Neural crest cell (in vitro differentiated cells): ENCODE measurements around the gene GPR162. TPM values are rescaled to one million over a fixed set of nuclear protein-coding genes. Genes with fewer than 3 reads are reported as not detected.

ENCODE experiments used
- DNase-seq: peaks from one replicate; pipeline ENCODE4 v3.0.0; 2021; ENCODE audit warnings: low read depth, mixed read lengths, low spot score
- H3K27ac Mint-ChIP-seq: one replicate; pipeline ENCODE4 v1.8.0; 2021; ENCODE audit warnings: mild to moderate bottlenecking, mixed read lengths; ENCODE audit not compliant: unreplicated experiment
- H3K27me3 Mint-ChIP-seq: 2 replicates; pipeline ENCODE4 v1.8.0; 2021; ENCODE audit warnings: low read depth, mild to moderate bottlenecking, mixed read lengths
- H3K36me3 Mint-ChIP-seq: 2 replicates; pipeline ENCODE4 v1.8.0; 2021; ENCODE audit warnings: low read depth, mild to moderate bottlenecking, mixed read lengths
- H3K4me1 Mint-ChIP-seq: 2 replicates; pipeline ENCODE4 v1.8.0; 2021; ENCODE audit warnings: mixed read lengths
- H3K4me3 Mint-ChIP-seq: one replicate; pipeline ENCODE4 v1.8.0; 2021; ENCODE audit warnings: mild to moderate bottlenecking, mixed read lengths
- H3K9me3 Mint-ChIP-seq: 2 replicates; pipeline ENCODE4 v1.8.0; 2021; ENCODE audit warnings: mixed read lengths
- CTCF ChIP-seq: fragments of 200-600 bp; sonication (generic); conservative IDR thresholded peaks from 2 replicates; pipeline ENCODE4 v1.5.0; 2021; ENCODE audit warnings: antibody characterized with exemption, mild to moderate bottlenecking
- total RNA-seq: library from RNA; stranded (reverse); gene quantifications from 2 replicates; pipeline ENCODE4 v1.2.1, GENCODE V29; 2021

Gene GPR162
- total RNA-seq, 1 donor from 2014 or later, result 16.4 TPM

GRCh38 chr12:6855322-6855721 lies 33.7 kb downstream of the GPR162 start:
- DNase-seq, result no peak
- Mint-ChIP-seq H3K4me3 (peak overlapping the region; percentile 51), H3K9me3 (no peaks in the 10 kb centered on the region), H3K27ac (no peak overlapping the region), H3K4me1 (peaks cover 27% of the 10 kb centered on the region), H3K27me3 (peaks cover 2% of the 10 kb centered on the region), H3K36me3 (peaks cover 8% of the 10 kb centered on the region)
- TF ChIP-seq CTCF, result no peak

- H3K27ac Mint-ChIP-seq, result no peak overlapping the region
- H3K4me1 Mint-ChIP-seq, result peaks cover 5% of the 10 kb centered on the region
- H3K27me3 Mint-ChIP-seq, result no peaks in the 10 kb centered on the region
- H3K9me3 Mint-ChIP-seq, result no peaks in the 10 kb centered on the region
- TF ChIP-seq CTCF, result no peak
- H3K36me3 Mint-ChIP-seq, result peaks cover 22% of the 10 kb centered on the region
- no peak for DNase-seq
- H3K4me3 Mint-ChIP-seq, result no peak overlapping the region
Measured at GRCh38 chr12:6858799-6859198, 37.2 kb downstream of the GPR162 start.

- H3K27me3 Mint-ChIP-seq, result no peaks in the 10 kb centered on the region
- no peak for TF ChIP-seq CTCF
- H3K27ac Mint-ChIP-seq, result no peak overlapping the region
- H3K4me1 Mint-ChIP-seq, result no peaks in the 10 kb centered on the region
- peaks cover 28% of the 10 kb centered on the region for H3K36me3 Mint-ChIP-seq
- H3K9me3 Mint-ChIP-seq, result no peaks in the 10 kb centered on the region
- H3K4me3 Mint-ChIP-seq, result peak overlapping the region; percentile 56
- no peak for DNase-seq
Measured at GRCh38 chr12:6860116-6860515, 38.5 kb downstream of the GPR162 start.

GRCh38 chr12:6860942-6861341 lies 39.3 kb downstream of the GPR162 start:
- no peaks in the 10 kb centered on the region for H3K27me3 Mint-ChIP-seq
- no peaks in the 10 kb centered on the region for H3K9me3 Mint-ChIP-seq
- no peak for TF ChIP-seq CTCF
- H3K4me3 Mint-ChIP-seq, result peak overlapping the region; percentile 32
- peak overlapping the region; percentile 48 for H3K27ac Mint-ChIP-seq
- peaks cover 31% of the 10 kb centered on the region for H3K36me3 Mint-ChIP-seq
- no peak for DNase-seq
- H3K4me1 Mint-ChIP-seq, result no peaks in the 10 kb centered on the region

- H3K4me3 Mint-ChIP-seq, result no peak overlapping the region
- no peak overlapping the region for H3K27ac Mint-ChIP-seq
- no peak for DNase-seq
- H3K36me3 Mint-ChIP-seq, result peaks cover 31% of the 10 kb centered on the region
- TF ChIP-seq CTCF, result no peak
- no peaks in the 10 kb centered on the region for H3K9me3 Mint-ChIP-seq
- no peaks in the 10 kb centered on the region for H3K27me3 Mint-ChIP-seq
- H3K4me1 Mint-ChIP-seq, result peaks cover under 1% of the 10 kb centered on the region
Measured at GRCh38 chr12:6861391-6861790, 39.8 kb downstream of the GPR162 start.

- TF ChIP-seq CTCF, result no peak
- no peak overlapping the region for H3K4me3 Mint-ChIP-seq
- no peak for DNase-seq
- H3K9me3 Mint-ChIP-seq, result no peaks in the 10 kb centered on the region
- peaks cover 11% of the 10 kb centered on the region for H3K4me1 Mint-ChIP-seq
- peaks cover 28% of the 10 kb centered on the region for H3K36me3 Mint-ChIP-seq
- H3K27me3 Mint-ChIP-seq, result no peaks in the 10 kb centered on the region
- no peak overlapping the region for H3K27ac Mint-ChIP-seq
Measured at GRCh38 chr12:6863033-6863432, 41.4 kb downstream of the GPR162 start.
